GM12878 (cell line): ENCODE measurements around the gene ARPC1A. TPM values are rescaled to one million over a fixed set of nuclear protein-coding genes. Genes with fewer than 3 reads are reported as not detected.

ENCODE experiments used
- IKZF1 ChIP-seq: fragments of 450-650 bp; conservative IDR thresholded peaks from 2 replicates; pipeline ENCODE4 v1.6.1; 2017; ENCODE audit warnings: antibody characterized with exemption, mild to moderate bottlenecking
- IRF4 ChIP-seq: IDR thresholded peaks from 2 replicates; pipeline ENCODE4 v1.6.1; 2011; ENCODE audit warnings: low read depth, low read length
- IRF5 ChIP-seq: fragments of 450-650 bp; IDR thresholded peaks from 2 replicates; pipeline ENCODE4 v1.6.1; 2017; ENCODE audit warnings: borderline replicate concordance
- MYB ChIP-seq: fragments of 150-350 bp; IDR thresholded peaks from 2 replicates; pipeline ENCODE4 v1.6.1; 2014; ENCODE audit warnings: mild to moderate bottlenecking, low read depth, low read length, borderline replicate concordance
- PAX5 ChIP-seq: IDR thresholded peaks from 2 replicates; pipeline ENCODE4 v1.6.1; 2011; ENCODE audit warnings: low read depth, low read length, borderline replicate concordance
- POU2F2 ChIP-seq: IDR thresholded peaks from 3 replicates; pipeline ENCODE4 v1.6.1; 2011; ENCODE audit warnings: low read depth, mild to moderate bottlenecking, low read length, borderline replicate concordance
- RCOR1 ChIP-seq: conservative IDR thresholded peaks from 2 replicates; pipeline ENCODE4 v1.6.1; 2012; ENCODE audit warnings: low read depth, low read length, improper control_type of control experiment
- RELA ChIP-seq: fragments of 450-650 bp; IDR thresholded peaks from 2 replicates; pipeline ENCODE4 v1.8.0; 2014; ENCODE audit warnings: borderline replicate concordance; ENCODE audit not compliant: partially characterized antibody
- USF2 ChIP-seq: IDR thresholded peaks from 2 replicates; pipeline ENCODE4 v1.6.1; 2011; ENCODE audit warnings: low read depth, low read length, improper control_type of control experiment, borderline replicate concordance
- polyA plus RNA-seq, 11 experiments: library from polyadenylated mRNA; depleted of rRNA in 4 of 11; unstranded in 6 of 11; stranded (reverse) in 5 of 11; fragments of >200 nt; fragmentation: Nextera tagmentation in 4 of 11; fragmentation: Illumina TruSeq in 1 of 11; extraction: Ambion mirVana in 4 of 11; extraction: Trizol in 1 of 11; gene quantifications; 1 replicate in 1 of 11; 2 replicates in 10 of 11; pipeline versions ENCODE4 v1.2.1 to v1.2.3, GENCODE V29; 2011 to 2016; ENCODE audit warnings: inconsistent platforms in 2 of 11, missing spikeins in 2 of 11, low read depth in 1 of 11
- total RNA-seq, 4 experiments: library from RNA; depleted of rRNA in 3 of 4; stranded (reverse); fragments of >200 nt in 3 of 4; fragmentation: Illumina TruSeq in 1 of 4; extraction: Trizol in 1 of 4; gene quantifications; 2 replicates each; pipeline versions ENCODE4 v1.2.1 to v1.2.3, GENCODE V29; 2013 to 2021
- TF ChIP-seq, protein P1 (sequence below): fragments of 450-650 bp; IDR thresholded peaks from 2 replicates; pipeline ENCODE4 v1.6.1; 2016; ENCODE audit warnings: mild to moderate bottlenecking
- TF ChIP-seq, protein P2 (sequence below): fragments of 450-650 bp; formaldehyde crosslinking; IDR thresholded peaks from 2 replicates; pipeline ENCODE4 v1.4.0; 2020; ENCODE audit warnings: mild to moderate bottlenecking, moderate library complexity
- TF ChIP-seq, protein P3 (sequence below): fragments of 450-650 bp; IDR thresholded peaks from 2 replicates; pipeline ENCODE4 v1.6.1; 2017; ENCODE audit warnings: mild to moderate bottlenecking, moderate library complexity
- TF ChIP-seq, protein P4 (sequence below): fragments of 450-650 bp; IDR thresholded peaks from 2 replicates; pipeline ENCODE4 v1.6.1; 2017; ENCODE audit warnings: antibody characterized with exemption, mild to moderate bottlenecking, moderate library complexity

ARPC1A gene
- total and polyA plus RNA-seq, 10 of the 15 experiments (the other 5 are each of a cell fraction or from before 2014, with no cell fraction given), result 42.3 to 152 (median 72.1) TPM

DNA sequence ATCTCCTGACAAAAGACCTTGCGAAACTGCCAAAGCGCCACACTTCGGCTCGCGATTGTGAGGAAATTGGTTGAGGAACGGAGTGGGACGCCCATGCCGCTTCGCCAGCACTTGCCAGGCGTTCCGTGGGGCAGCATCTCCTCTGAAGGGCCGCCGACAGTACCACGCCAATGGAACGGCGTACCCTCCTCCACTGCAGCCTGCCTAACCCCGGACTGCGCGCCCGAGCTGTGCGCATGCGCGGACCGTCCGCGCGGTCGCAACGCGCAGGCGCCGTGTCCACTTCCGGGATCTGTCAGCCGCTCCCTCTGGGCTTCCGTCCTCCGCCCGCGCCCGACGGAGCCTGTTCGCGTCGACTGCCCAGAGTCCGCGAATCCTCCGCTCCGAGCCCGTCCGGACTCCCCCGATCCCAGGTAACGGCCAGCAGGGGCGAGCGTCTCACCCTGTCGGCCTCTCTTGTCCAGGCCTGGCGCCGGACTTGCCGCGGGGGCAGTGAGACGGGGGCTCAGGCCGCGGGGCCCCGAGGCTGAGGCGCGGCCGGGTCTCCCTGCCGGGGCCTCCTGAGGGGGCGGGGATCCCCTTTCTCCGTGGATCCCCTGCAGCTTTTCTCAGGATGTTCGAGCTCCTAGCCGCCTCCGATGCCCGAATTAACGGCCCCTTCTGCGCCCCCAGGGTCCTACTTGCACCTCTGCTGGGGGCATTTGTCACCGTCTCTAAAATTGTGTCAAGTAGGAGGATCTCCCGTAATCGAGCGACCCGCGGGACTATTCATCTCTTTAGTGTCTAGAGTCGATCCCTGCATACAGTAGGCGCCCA is at the start of gene ARPC1A (continued):
- TF ChIP-seq, protein P1, sequence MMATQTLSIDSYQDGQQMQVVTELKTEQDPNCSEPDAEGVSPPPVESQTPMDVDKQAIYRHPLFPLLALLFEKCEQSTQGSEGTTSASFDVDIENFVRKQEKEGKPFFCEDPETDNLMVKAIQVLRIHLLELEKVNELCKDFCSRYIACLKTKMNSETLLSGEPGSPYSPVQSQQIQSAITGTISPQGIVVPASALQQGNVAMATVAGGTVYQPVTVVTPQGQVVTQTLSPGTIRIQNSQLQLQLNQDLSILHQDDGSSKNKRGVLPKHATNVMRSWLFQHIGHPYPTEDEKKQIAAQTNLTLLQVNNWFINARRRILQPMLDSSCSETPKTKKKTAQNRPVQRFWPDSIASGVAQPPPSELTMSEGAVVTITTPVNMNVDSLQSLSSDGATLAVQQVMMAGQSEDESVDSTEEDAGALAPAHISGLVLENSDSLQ, result peak; percentile 61; the same call in 1 of the 2 replicates
- TF ChIP-seq IRF5, result no peak
- TF ChIP-seq, protein P2, sequence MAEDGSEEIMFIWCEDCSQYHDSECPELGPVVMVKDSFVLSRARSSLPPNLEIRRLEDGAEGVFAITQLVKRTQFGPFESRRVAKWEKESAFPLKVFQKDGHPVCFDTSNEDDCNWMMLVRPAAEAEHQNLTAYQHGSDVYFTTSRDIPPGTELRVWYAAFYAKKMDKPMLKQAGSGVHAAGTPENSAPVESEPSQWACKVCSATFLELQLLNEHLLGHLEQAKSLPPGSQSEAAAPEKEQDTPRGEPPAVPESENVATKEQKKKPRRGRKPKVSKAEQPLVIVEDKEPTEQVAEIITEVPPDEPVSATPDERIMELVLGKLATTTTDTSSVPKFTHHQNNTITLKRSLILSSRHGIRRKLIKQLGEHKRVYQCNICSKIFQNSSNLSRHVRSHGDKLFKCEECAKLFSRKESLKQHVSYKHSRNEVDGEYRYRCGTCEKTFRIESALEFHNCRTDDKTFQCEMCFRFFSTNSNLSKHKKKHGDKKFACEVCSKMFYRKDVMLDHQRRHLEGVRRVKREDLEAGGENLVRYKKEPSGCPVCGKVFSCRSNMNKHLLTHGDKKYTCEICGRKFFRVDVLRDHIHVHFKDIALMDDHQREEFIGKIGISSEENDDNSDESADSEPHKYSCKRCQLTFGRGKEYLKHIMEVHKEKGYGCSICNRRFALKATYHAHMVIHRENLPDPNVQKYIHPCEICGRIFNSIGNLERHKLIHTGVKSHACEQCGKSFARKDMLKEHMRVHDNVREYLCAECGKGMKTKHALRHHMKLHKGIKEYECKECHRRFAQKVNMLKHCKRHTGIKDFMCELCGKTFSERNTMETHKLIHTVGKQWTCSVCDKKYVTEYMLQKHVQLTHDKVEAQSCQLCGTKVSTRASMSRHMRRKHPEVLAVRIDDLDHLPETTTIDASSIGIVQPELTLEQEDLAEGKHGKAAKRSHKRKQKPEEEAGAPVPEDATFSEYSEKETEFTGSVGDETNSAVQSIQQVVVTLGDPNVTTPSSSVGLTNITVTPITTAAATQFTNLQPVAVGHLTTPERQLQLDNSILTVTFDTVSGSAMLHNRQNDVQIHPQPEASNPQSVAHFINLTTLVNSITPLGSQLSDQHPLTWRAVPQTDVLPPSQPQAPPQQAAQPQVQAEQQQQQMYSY (CRISPR knock-in tag), result no peak
- peak; percentile 78; the same call in 2 of the 3 replicates for TF ChIP-seq POU2F2
- peak; percentile 18 for TF ChIP-seq RELA
- no peak for TF ChIP-seq USF2
- TF ChIP-seq MYB, result no peak
- no peak for TF ChIP-seq RCOR1
- TF ChIP-seq, protein P3, sequence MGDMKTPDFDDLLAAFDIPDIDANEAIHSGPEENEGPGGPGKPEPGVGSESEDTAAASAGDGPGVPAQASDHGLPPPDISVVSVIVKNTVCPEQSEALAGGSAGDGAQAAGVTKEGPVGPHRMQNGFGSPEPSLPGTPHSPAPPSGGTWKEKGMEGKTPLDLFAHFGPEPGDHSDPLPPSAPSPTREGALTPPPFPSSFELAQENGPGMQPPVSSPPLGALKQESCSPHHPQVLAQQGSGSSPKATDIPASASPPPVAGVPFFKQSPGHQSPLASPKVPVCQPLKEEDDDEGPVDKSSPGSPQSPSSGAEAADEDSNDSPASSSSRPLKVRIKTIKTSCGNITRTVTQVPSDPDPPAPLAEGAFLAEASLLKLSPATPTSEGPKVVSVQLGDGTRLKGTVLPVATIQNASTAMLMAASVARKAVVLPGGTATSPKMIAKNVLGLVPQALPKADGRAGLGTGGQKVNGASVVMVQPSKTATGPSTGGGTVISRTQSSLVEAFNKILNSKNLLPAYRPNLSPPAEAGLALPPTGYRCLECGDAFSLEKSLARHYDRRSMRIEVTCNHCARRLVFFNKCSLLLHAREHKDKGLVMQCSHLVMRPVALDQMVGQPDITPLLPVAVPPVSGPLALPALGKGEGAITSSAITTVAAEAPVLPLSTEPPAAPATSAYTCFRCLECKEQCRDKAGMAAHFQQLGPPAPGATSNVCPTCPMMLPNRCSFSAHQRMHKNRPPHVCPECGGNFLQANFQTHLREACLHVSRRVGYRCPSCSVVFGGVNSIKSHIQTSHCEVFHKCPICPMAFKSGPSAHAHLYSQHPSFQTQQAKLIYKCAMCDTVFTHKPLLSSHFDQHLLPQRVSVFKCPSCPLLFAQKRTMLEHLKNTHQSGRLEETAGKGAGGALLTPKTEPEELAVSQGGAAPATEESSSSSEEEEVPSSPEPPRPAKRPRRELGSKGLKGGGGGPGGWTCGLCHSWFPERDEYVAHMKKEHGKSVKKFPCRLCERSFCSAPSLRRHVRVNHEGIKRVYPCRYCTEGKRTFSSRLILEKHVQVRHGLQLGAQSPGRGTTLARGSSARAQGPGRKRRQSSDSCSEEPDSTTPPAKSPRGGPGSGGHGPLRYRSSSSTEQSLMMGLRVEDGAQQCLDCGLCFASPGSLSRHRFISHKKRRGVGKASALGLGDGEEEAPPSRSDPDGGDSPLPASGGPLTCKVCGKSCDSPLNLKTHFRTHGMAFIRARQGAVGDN, result peak; percentile 70
- TF ChIP-seq, protein P4, sequence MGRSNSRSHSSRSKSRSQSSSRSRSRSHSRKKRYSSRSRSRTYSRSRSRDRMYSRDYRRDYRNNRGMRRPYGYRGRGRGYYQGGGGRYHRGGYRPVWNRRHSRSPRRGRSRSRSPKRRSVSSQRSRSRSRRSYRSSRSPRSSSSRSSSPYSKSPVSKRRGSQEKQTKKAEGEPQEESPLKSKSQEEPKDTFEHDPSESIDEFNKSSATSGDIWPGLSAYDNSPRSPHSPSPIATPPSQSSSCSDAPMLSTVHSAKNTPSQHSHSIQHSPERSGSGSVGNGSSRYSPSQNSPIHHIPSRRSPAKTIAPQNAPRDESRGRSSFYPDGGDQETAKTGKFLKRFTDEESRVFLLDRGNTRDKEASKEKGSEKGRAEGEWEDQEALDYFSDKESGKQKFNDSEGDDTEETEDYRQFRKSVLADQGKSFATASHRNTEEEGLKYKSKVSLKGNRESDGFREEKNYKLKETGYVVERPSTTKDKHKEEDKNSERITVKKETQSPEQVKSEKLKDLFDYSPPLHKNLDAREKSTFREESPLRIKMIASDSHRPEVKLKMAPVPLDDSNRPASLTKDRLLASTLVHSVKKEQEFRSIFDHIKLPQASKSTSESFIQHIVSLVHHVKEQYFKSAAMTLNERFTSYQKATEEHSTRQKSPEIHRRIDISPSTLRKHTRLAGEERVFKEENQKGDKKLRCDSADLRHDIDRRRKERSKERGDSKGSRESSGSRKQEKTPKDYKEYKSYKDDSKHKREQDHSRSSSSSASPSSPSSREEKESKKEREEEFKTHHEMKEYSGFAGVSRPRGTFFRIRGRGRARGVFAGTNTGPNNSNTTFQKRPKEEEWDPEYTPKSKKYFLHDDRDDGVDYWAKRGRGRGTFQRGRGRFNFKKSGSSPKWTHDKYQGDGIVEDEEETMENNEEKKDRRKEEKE, result no peak
- peak; percentile 99 for TF ChIP-seq IKZF1
- no peak; the same call in 1 of the 2 replicates for TF ChIP-seq PAX5
- no peak for TF ChIP-seq IRF4
